GM18526 (cell line): ENCODE results near the gene SLC39A12.

ENCODE experiments used
- POLR2A ChIP-seq: IDR thresholded peaks from 3 replicates; pipeline ENCODE4 v1.6.1; 2011; ENCODE audit not compliant: insufficient read length; ENCODE audit errors: extremely low read depth

The SLC39A12 gene

DNA sequence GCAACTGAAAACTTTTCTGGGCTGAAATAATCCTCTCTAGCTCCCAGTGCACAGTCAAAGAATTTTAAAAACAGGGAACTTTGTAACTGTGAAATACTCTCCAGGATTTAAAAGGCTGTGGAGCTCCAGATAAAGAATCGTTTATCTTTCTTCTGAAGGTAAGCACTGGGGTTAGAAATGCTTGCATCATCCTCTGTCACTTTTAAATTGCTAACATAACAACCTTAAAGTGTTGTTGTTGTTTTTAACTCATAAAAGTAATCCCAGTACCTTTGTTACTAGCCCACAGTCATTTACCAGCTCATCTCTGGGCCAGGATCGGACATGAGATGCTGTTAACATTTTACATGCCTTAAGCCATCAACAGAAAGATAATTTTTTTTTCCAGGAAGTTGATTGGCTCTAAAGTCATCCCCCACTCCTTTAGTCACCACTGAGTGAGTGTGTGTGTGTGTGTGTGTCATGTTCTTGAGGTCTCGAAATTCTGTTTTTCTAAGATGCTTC is at the start of gene SLC39A12:
Gene SLC39A12 (plus strand): TSS at position 51 of the 504 bp plus-strand sequence. CDS start 1,359 bp downstream, outside the sequence.
- no peak for TF ChIP-seq POLR2A

DNA sequence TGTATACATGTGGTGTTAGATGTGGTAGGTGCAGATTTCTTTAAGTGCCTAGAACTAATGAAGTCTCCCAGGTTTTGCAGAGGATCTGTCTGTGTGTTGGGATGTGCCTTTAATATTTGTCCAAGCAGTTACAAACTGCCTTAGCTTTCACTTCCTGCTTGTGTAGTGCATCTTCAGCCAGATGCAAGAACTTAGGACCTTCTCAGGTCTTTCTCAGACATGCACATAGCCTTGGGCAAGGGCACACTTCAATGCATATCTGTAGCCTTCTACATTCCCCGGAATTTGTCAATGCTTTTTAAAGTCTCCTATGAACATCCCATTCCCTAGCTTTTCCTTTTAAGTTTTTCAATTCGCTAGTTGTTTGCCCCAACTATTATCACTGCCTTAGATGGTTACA is 47.2 kb upstream of the SLC39A12 start:
- TF ChIP-seq POLR2A: no peak

DNA sequence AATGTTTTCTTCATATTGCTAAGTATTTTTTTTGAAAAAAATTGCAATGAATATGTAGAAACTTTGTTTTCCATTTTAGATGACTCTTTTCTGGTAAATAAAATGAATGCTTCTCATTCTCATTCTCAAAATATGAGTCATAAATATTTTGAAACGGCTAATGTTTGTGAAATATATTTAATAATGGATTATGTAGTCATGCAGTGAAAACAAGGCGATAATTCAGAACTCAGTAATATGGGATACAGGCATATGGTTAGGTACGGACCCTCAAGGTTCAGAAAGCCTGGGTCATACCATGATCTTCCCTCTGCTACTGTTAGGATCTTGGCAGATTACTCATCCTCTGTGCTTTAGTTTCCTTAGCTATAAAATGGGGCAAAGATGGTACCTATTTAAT is 46.2 kb upstream of the SLC39A12 start:
- no peak for TF ChIP-seq POLR2A

DNA sequence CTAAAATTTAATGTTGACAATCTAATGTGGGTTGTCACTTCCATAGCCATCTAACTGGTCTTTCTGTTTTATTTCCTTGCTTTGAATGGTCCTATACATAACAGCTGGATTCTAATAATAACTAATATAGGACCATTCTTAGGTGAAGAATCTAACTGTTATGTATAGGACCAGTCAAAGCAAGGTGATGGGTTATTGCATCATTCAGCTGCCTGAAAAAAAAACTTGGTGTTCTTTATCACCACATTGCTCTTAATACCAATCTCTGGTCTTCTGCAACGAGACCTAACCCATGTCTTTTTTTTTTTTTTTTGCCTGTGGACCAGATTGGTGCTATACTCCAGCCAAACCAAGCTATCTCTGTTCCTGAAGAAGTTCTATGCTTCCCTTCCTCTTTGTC is 45.7 kb upstream of the SLC39A12 start:
- TF ChIP-seq POLR2A: no peak

DNA sequence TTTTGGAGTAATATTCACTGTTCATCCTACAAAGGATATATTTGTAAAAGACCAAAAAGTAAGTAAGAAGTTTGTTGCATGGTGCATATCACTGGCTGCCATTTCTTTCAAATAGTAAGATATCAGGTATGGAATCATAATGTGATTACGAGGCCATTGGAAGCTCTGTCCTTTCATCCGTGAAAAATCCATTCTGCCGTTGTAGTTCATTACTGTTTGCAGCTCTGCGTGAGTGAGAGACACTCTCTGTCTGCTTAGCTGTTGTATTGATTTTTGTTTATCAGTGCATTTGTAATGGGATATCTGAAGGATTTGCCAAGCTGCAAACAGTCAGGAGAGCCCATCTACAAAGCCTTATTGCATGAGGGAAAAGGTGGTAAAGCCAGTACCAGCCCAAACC is 44.1 kb upstream of the SLC39A12 start:
- TF ChIP-seq POLR2A: no peak

DNA sequence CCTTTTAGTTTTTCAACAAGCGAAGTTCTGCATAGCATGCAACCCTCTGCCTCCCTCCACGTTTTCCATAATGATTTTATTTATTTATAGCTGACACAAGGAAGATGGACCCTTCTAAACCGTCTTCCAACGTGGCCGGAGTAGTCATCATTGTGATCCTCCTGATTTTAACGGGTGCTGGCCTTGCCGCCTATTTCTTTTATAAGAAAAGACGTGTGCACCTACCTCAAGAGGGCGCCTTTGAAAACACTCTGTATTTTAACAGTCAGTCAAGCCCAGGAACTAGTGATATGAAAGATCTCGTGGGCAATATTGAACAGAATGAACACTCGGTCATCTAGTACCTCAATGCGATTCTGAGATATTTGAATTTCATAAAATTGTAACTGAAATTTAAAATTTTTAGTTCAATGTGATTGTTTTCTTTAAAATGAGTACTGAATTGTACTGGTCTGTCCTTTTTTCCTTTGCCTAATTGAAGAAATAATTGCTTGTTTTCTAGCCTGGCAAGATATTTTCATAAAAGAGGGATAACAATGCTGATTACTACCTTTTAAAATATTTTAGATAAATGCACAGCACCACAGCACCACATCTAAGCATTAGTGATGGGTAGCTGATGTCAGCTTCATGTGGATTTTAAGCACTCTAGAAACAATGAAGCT is 41.5 kb upstream of the SLC39A12 start:
- TF ChIP-seq POLR2A: no peak

DNA sequence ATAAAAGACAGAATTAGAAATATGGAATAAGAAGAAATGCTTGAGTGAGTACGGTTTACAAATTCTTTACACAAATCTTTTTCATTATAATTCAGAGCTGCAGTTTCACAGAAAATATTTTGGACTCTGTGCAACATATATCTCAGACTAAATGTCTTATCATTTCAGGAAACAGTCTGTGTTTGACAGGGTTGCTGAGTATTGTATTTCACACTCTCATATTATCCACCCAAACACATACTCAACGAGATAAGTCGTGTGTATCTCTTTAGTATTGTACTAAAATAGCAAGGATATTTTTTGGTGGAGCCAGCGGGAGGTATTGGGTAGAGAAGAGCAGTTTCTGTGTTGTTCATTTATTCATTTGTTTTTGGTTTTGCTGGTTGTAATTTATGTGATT is 39.0 kb upstream of the SLC39A12 start:
- TF ChIP-seq POLR2A: no peak

DNA sequence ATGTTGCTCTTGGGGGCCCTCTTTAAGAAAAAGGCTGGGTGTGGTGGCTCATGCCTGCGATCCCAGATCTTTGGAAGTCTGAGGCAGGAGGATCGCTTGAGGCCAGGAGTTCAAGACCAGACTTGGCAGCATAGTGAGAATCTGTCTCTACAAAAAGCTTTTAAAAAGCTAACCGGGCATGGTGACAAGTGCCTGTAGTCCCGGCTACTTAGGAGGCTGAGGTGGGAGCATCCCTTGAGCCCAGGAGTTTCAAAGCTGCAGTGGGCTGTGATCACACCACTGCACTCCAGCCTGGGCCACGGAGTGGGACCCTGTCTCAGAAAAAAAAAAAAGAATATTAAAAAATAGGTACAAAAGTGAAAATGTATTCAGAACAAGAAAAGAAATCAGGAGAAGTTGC is 38.1 kb upstream of the SLC39A12 start:
- TF ChIP-seq POLR2A: no peak

DNA sequence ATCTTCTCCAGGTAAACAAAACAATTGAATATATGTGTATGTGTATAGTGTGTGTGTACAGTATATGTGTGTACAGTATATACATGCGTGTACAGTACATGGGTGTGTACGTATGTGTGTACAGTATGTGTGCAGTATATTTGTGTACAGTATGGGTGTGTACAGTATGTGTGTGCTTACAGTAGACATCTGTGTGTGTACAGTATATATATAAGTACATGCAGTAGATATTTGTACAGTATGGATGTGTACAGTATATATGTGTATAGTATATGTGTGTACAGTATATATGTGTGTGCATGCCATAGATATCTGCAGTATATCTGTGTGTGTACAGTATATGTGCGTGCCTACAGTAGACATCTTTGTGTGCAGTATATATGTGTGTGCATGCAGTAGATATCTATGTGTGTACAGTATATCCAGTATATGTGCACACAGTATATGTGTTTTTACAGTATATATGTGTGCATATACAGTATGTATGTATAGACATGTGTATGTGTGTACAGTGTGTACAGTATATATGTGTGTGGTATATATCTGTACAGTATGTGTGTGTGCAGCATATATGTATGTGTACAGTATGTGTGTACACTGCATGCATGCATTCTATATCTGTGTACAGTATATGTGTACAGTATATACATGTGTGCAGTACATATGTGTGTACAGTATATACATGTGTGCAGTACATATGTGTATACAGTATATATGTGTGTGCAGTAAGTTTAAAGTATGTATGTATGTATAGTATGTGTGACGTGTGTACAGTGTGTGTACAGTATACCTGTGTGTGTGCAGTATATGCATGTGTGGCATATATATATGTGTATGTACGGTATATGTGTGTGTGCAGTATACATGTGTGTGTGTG is 37.3 kb upstream of the SLC39A12 start:
- TF ChIP-seq POLR2A: no peak

DNA sequence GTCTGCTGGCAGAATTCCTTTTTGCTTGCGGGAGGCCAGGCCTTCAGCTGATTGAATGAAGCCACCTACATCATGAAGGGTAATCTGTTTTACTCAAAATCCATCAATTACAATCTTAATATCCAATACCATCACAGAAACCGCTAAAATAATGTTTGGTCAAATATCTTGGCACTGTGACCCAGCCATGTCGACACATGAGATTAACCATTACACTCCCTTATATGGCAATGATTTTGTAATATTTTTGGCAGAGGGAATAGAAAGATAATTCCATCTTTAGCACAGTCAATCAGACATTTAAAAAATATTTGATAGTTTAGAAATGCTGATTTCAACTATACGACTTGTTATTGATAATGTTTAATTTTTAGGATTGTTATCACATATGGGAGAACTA is 36.5 kb upstream of the SLC39A12 start:
- TF ChIP-seq POLR2A: no peak

DNA sequence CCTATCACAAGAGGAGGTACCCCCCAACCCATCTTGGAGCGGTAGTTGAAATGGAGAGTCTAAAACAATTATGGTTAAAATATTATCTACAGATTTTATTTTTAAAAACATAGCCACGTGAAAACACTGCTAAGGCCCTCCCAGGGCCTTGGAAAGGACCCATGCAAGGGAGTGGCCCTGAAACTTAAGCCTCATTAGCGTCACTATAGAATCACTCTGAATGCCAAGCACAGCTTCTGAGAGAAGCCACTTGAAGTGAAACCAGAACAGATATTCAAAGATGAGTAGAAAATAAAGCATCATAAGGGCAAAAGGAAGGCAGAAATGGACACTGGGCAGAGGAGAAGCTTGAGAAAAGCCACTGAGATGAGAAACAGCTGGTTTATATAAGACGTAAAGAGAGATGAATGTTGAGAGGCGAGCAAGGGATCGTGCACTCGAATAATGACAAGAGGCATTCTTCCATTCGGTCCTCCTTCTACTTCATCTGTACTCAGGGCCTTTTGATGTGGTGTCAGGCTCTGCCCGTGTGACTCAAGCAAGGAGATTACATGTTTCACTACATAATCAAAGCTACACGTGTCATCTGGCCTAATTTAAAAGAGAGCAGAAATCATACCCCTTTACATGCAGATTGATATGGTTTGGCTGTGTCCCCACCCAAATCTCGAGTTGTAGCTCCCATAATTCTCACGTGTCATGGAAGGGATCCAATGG is 33.4 kb upstream of the SLC39A12 start:
- TF ChIP-seq POLR2A: no peak

DNA sequence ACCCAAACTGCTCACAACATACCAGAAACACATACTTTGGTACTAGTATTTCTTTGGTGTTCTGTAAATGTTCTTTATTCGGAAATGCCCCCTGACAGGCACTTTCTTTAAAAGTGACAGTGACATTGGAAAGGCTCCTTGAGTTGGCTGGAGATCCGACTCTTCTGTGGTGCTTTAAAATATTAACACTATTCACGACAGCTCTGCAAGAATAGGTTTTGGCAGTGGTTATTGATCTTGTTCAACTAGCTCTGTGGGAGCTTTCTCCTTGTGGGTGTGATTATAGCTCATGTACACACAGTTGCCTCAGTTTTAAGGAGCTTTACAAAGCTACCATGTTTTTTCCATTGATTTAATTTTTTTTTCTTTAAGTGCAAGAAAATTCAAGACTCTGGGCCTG is 30.3 kb upstream of the SLC39A12 start:
- no peak for TF ChIP-seq POLR2A

DNA sequence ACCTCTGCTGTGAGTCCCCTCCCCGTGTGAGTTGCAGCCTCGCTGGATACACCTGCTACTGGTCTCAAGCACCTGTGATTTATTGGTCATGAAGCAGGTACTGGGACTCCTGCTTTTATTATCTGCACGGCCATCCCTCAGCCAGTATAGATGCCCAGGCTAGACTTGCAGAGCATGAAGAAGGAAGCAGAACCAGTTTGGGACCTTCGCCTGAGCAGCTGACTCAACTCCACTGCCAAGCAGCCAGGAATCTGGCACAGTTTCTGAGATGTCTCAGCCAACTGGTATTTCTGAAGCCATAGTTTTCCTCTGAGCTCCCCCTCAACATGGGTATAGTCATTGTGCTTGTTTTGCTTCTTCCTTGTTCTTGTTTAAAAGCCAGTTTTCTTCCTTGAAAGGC is 28.0 kb upstream of the SLC39A12 start:
- TF ChIP-seq POLR2A: no peak

DNA sequence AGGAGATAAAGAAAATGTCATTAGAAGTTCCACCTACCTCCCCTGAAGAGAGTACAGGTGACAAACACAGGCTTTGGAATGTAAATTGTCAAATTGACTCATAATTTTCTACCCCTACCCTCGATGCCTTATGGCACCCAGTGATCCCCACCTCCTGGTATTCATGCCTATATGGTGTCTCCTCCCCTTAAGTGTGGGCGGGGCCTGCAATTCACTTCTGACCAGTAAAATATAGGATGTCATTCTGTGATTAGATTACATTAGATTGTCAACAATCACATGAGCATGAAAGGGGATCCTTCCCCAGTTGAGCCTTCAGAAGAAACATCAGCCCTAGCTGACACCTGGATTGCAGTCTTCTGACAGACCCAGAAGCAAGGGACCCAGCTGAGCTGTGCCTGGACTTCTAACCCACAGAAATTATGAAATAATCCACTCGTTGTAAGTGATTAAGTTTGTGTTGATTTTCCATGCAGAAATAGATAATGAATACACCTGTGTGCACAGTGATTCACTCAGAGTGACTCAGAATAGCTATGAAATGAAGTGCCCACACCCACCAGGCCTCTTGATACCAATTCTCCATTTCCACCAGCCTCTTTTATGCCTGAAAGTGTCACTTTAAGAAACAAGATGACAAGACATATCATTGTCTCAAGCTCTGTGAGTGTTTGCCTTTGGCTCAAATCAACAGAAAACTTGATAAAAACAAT is 8.5 kb upstream of the SLC39A12 start:
- no peak for TF ChIP-seq POLR2A

DNA sequence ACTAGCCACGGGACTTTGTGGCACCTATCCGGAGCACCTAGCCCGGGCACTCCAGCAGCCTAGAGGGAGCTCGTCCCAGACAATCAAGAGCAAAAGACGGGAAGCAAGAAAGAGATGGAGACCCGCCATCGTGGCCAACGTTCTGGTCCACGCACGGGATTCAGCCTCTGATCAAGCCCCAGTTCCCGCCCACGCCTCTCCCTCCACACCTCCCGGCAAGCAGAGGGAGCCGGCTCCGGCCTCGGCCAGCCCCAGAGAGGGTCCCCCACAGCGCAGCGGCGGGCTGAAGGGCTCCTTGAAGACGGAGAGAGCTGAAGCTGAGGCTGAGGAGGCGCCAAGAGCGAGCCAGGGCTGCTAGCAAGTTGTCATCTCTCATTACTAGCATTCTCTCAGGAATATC is 992 bp upstream of the SLC39A12 start:
- no peak for TF ChIP-seq POLR2A
